GM12873 (cell line): ENCODE results near the gene TBC1D7.
A peak's percentile ranks its signal among the peaks of the same experiment; 100 is the strongest.

Source experiments
- TF ChIP-seq, protein P1 (sequence below): IDR thresholded peaks from 2 replicates; pipeline ENCODE4 v1.5.1; 2012; ENCODE audit warnings: low read depth, mild to moderate bottlenecking, moderate library complexity, low read length, control low read depth; ENCODE audit not compliant: insufficient read depth; ENCODE audit errors: missing control alignments

Gene TBC1D7

DNA sequence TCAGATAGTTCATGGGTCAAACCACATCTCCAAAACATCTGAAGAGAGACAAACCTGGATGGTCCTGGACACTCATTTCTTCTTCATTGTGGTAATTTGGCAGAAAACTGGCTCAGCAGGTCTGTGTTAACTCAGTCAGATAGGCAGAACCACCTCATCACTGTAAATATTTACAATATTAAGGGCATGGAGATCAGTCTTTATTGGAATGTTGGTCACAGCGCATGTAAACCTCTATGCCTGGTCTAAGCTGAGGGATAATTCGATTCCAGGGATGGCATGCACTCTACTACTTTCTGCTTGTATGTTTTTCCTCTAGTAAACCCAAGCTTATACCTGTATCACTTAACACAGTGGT, 4.0 kb upstream of the TBC1D7 start:
- TF ChIP-seq, protein P1, sequence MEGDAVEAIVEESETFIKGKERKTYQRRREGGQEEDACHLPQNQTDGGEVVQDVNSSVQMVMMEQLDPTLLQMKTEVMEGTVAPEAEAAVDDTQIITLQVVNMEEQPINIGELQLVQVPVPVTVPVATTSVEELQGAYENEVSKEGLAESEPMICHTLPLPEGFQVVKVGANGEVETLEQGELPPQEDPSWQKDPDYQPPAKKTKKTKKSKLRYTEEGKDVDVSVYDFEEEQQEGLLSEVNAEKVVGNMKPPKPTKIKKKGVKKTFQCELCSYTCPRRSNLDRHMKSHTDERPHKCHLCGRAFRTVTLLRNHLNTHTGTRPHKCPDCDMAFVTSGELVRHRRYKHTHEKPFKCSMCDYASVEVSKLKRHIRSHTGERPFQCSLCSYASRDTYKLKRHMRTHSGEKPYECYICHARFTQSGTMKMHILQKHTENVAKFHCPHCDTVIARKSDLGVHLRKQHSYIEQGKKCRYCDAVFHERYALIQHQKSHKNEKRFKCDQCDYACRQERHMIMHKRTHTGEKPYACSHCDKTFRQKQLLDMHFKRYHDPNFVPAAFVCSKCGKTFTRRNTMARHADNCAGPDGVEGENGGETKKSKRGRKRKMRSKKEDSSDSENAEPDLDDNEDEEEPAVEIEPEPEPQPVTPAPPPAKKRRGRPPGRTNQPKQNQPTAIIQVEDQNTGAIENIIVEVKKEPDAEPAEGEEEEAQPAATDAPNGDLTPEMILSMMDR: no peak

DNA sequence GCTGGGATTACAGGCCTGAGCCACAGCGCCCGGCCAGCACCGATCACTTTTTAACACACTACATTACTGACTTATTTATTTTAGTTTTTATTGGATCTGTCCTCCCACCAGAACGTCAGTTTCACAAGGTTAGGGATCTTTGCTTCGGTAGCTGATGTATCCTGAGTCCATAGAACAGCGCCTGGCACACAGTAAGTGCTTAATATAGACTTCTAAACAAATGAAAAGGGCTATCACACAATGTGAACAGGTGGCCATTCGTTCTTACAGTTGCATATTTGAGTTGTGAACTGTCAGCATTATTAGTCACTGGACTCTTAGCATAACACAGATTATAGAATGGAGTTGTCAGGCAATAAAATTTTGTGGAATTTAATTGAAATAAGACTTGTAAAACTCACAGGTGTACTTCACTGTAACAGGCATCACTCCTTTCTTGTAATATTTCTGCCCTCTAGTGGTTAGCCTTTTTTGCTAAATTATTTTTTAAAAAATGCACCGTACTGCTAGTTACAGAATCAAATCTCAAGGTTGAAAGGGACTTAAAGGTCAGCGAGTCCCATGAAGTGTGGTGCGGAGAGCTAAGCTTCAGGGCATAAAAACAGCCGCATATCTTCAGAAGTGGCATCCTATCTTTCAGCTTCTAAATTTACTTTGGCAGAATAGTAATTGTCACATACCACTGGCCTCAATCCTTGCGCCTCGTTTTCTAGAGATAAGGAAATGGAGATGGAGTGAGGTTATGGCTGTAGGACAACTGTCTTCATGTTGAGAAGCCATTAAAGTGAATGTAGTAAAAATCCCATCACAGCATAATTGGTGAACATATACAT, 3.4 kb upstream of the TBC1D7 start:
- TF ChIP-seq, protein P1: peak; percentile 53

DNA sequence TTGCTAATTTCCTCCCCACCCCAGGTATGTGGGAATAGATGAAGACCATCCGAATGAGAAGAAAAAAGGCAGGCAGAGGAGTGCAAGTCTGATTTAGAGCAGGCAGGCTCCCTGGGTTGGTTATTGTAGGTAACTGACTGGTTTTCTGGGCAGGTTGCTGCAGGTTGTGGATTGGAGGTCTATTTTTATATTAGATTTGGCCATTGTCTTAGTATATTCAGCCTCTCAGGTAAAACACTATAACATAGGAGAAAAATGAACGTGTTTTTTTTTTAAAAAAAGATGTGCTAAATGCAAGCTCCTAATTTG, 492 bp upstream of the TBC1D7 start:
- TF ChIP-seq, protein P1: no peak

DNA sequence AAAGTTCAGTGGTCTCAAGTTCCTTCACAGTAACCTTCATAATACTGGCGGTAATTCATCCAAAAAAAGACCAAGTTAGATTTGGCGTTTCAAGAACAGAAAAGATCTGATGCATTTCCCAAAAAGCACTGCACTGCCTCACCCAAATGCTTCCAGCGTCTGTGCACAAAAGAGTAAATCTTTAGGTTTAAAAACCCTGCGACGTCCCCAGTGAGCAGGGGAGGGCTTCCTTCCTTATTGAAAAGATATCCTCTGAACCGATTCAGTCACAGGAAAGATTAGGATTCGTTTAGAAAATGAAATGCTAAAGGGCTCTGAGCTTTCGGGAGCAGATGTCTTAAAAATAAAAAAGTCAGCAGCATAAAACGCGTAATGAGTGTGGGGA, 654 bp downstream of the TBC1D7 start:
- TF ChIP-seq, protein P1: no peak

DNA sequence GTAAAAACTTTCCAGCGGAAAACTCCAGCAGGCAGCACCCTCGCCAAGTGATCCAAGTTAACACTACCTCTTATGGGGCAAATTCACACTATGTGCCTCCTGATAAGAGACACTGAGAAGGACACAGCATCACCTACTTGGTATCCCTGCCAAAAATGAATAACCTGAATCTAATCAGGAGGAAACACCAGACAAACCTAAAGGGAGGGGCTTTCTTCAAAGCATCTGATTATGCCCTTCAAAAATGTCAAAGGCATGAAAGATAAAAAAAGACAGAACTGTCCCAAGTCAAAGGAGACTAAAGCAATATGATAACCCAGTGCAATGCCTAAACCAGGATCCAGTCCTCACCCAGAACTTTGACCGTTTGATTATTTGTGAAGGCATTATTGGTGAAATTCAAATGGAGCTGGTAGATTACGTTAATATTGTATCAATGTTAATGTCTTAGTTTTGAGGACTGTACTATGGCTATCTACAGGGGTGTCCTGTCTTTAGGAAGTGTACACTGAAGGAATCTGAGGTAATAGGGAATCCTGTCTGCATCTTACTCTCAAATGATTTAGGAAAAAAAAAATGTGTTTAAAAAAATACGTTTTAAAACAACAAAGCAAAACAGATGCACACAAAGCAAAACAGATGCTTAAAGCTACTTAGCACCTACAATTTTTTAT, 8.3 kb downstream of the TBC1D7 start:
- TF ChIP-seq, protein P1: no peak

DNA sequence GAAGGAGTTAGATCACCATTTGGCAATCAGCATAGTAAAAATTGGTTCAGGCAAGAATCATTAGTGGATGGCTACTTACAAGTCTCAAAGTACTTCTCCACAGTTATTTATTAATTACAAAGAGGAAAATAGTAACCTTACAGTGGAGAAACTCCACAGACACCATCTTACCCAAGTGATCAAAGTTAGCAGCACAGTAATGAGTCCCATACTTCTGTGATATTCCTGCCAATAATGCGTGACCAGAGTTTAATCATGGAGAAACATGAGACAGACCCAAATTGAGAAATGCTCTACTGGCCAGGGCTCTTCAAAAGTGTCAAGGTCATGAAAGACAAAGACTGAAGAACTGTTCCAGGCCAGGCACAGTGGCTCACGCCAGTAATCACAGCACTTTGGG, 9.5 kb downstream of the TBC1D7 start:
- TF ChIP-seq, protein P1: no peak

DNA sequence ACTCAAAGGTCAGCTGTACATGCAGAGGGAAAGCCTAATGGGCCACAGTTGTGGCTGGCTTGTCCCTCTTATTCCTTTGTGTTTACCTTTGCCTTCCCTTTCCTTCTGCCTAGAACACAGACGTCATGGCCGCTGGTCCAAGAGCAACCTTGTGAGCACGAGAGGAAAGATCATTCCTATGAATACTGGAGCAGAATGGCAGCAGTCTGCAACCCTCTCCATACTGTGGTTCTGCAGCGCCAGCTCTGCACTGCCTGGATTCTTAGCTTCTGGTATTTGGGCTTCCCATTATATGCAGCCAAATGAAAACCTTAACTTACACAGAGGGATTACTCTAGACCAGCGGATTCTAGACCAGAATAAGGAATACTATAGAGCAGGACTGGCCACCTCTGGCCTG, 12.4 kb downstream of the TBC1D7 start:
- TF ChIP-seq, protein P1: no peak
